GM18520 (cell line): ENCODE results near the gene KNSTRN.

Experiments used
- ATAC-seq: cut with Tn5 transposase; IDR thresholded peaks from one replicate; pipeline ENCODE4 v1.9.1; 2021; ENCODE audit not compliant: unreplicated experiment

KNSTRN gene

DNA sequence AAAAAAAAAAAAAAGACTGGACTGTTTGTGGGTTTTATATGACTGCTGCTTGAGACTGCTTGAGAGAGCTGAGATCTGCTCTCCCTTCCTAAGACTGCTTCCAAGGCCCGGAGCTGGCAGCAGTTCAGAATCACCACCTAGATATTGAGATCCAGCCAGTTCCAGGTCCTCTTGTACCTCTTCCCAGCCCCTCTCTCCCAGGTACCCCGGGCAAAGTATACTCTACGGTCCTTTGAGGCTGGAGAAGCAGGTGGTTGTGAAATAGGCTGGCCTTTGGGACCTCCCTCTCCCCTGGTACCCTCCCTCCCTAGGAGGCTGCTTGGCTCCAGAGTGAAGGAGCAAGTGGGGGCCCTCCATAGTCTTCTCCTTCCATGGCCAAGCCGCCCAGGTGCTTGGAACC is 45.7 kb downstream of the KNSTRN start:
- ATAC-seq: no peak

DNA sequence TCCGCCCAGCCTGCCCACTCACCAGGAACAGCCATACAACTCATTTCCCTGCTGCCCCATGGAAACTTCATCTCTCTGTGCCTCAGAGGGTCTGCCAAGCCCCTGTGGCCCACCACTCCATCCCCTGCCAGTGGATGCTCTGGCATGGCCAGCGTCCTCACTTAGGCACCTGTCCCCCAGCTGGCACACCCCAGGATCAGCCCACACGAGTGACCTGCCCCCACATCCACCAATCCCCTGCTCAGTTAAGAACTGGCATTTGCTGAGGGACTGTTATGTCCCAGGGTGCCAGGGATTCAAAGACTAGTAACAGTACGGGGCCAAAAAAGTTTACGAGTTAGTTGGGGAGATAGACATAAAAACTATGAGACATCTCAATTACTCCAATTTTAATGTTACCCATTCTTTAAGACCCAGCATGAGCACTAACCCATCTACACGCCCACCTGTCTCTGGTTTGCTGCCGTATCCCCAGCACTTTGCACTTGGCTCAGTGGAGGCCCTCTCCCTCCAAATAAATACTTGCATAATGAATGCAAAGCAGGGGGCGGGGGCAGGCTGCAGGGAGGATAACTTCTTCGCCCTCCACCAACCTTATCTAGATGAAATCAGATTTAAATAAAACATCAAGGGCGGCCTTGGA is 46.7 kb downstream of the KNSTRN start:
- no peak for ATAC-seq

DNA sequence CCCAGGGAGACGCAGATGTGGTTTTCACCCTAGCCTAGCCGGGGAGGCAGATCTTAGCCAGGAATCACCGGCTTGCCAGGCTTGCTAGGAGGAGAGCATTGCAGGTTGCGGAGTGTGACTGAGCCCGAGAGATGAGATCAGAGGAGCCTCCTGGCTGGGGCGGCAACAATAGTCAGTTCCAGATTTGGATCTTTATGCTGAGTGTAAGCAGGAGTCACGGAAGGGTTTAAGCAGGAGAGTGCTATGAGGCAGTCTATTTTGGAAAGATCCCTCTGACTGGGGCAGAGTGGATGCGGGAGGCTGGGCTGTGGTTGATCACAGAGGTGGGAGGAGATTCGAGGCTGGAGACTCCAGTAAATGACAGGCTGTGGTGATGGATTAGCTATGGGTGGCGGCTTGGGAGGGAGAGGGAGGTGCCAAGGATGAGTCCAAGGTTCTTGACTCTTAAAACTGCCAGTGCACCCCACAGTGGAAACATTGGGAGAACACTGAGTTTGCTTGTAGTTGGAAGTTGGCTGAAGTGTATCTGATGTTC is 47.8 kb downstream of the KNSTRN start:
- ATAC-seq: no peak

DNA sequence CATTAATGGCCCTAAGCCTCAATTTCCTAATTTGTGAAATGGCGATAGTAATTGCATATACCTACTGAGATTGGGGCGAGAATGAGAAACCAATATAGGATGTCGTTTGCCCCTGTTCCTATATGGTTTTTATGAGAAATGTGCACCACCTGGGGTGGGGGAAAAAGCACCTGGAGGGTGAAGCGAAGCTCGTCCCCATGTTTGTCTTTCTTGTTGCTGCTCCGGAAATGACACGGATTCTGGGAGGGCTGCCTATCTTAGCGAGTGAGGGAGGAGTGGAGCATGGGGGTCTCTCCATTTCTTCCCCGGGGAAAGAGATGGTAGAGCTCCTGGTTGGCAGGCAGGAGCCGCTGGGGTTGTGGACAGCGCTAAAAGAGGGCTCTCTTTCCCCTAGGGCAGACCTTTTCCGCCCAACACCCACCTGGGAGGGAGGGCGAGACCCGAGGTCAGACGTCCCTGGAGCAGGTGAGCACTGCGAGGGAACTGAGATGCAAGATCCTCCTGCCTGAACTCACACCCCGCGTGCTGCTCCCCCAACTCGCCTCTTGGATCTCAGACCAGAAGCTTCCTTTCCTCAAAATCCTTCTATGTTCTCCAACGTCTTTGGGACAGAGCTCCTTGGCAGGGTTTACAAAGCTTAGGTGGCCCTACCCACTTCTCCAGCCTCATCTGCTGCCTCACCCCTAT is 52.6 kb downstream of the KNSTRN start:
- no peak for ATAC-seq

DNA sequence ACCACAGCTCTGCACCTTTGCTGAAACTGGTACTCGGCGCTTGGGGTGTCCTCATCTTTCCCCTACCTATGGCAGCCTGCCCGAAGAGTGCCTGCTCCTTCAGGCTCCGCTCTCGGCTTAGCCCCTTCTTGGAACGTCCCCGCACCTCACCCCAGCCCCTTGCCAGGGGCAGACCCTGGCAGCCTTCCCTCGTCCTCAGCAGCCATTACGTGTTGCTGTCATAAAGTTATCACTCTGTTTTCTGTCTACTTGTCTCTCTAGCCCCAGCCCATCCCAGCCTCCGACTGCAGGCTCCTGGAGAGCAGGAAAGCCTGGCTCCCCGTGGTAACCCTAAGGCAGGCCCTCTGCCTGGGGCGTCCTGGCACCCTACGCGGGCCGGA is 53.2 kb downstream of the KNSTRN start:
- no peak for ATAC-seq

DNA sequence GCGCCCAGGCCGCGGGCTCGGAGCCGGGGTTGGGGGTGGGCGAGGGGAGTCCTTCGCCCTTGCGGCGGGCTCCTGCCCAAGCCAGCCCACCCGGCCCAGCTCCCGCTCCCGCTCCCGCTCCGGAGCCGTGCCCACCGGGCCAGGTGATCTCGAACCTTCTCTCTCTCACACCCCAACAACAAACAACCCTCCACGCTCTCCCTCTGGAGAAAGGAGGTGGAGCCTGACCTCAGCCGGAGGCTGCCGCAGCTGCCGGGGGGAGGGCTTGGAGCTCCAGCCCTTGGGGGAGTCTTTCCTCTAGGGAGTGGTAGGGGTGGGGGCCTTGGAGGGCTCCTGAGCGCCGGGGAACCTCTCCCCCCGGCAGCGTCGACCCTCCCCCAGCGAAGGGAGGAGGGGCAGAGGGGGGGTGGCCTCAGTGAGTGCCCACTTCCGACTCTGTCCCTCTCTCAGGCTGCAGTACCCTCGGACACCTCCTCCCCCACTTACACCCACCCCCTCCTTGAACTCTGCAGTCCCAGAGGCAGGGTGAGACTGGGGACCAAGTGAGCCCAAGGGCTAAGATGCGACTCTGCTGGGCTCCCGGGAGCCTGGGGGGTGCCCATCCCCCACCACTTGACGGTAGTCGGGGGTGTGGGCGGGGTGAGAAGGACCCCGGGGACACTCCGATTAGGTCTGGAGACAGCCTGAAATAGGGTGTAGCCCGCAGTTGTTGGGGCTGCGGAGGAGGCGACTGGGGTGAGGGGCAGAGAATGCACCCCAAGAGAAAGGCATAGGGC is 53.8 kb downstream of the KNSTRN start:
- ATAC-seq: no peak

DNA sequence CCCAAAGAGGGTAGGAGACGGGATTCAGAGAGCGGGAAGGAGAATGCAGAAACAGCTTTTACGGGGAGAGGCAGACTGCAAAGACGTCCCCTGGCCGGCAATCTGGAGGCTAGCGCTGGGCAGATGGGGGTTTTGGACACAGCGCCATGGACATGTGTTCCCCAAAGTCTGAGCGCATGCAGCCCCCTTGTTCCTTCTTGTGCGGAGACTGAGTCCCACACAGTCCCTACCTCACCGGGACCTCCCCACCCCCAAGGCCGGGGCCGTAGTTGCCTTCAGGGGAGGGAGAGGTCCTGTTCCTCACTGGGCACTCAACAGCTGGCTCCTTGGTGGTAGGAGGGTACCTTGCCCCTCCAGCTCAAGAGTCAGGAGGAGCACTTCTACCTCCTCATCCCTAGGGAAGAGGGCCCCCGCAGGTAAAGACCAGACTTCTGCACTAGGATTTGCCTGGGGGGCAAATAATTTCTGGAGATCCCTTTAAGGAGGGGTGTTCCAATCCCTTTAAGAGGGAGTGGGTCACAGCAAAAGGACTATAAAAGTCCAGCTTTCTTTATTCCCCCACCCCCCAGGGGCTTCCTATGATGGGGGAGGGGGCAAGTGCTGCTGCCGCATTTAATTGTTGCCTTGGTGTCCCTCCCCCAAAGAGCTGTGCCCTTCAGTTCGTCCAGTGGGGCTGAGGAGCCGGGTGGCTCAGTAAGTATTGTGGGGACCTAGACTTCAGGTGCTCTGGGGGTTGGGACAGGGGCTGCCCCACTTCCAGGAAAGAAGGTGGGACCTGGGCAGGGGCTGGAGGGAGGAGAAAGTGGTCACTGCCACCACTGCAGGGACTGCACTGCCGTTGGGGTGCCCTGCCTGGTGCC is 54.6 kb downstream of the KNSTRN start:
- no peak for ATAC-seq

DNA sequence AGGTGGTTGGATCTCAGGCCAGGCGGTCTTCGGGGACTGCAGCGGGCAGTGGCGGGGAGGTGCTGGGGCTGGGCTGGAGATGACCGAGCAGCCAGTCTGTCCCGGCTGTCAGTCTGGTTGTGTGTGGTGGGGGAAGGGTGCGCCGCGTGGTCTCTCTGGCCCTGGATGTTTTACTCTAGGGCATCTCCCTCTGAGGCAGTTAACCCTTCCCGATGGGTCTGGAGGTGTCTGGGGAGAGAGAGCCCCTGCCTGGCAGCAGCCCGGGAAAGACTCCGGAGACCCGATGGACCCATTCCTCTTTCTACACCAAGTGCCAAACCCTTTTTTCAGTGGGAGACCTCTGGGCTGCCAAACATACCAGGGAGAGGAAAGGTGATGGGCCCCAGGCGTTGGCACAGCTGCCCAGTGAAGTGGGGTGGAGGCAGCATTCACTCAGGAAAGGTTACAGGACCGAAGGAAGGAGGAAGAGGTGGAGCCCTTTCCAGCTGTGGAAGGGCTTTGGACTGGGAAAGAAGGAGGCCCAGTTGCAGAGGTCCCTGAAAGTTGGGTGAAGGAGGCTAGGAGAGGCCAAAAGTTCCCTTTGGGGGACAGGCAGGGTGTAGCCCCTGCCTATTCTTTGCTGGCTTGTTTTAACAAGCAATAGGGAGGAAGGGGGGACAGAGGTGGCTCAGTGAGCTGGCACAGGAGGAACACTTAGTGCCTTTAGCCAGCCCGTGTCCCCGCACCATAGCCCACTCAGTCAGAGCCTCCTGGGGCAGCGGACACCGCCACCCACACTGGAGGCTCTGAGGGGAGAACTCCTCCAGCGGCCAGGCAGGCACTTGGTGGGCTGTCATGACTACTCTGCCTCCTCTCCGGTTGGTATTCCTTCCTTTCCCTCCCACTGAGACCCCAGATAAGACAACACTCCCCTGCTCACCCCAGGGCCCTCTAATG is 55.5 kb downstream of the KNSTRN start:
- no peak for ATAC-seq

DNA sequence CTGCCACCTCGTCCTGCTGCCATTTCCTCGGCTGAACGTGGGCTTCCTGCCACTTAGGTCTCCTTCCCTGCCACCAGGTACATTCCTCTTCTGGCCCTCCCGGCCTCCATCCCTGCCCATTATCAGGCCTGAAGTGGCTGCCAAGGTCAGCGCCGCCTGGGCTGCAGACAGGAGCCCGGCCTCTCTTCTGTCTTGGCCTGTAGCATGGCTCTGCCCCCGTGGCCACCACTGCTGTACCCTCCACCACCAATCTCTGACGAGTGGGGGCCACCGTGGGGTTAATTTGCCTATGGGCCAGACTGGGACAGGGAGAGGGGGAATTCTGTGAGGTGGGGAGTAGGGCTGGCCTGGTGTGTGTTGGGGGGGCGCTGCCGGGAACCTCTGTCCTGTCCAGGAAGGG is 56.2 kb downstream of the KNSTRN start:
- no peak for ATAC-seq

DNA sequence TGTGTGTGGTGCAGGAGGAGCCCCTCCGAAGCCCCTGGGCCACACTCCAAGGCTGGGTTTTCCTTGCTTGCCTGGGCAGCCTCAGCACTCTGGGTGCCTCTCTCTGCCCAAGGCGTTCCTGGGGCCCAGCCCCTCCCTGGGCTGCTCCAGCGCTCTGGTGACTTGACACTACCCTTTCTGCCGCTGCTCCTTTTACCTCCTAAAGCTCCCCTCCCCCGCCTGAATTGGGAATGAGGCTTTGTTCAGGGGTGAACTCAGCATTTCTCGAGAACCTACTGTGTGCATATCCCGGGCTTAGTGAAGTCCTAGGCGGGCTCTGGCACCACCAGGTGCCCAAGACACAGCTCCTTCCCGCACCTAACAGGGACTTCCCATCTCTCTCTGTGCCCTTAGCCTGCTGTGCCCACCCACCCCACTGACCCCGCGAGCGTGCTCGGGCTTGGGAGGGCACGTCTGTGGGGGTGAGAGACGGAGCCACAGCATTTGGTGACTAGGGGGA is 57.0 kb downstream of the KNSTRN start:
- ATAC-seq: no peak

DNA sequence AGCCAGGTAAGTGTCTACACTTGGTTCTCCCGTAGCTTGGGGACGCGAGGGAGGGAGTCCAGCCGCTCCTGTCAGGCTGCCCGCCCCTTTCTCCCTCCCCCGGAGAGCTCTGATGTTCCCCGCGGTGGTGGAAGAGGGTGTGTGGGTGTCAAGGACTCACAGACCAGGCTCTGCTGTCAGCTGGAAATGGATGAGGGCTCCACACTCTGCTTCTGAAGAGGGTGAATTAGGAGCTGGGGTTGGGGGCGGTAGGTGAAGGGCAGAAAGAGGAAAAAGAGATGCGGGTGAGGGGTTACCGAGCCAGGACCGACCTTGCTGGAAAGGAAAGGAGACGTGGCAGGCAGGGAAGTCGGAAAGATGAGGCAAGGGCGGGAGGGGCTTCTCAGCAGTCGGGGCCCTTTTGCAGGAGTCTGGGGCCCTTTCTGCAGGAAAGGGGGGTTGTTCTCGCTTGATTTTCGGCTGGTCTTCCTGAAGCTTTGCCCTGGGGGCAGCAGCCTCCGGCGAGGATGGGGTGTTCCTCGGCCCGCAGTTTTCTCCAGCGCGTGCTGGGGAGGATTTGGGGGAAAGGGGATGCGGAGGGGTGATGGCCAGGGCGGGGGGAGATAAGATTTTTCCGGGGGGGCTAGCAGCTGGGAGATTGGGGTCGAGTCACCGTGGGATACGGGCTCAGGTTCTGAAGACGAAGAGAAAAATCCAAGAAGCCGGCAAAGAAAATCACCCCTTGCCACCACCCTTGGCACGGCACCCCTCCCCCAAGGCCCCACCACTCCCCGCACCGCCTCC is 57.6 kb downstream of the KNSTRN start:
- ATAC-seq: no peak

DNA sequence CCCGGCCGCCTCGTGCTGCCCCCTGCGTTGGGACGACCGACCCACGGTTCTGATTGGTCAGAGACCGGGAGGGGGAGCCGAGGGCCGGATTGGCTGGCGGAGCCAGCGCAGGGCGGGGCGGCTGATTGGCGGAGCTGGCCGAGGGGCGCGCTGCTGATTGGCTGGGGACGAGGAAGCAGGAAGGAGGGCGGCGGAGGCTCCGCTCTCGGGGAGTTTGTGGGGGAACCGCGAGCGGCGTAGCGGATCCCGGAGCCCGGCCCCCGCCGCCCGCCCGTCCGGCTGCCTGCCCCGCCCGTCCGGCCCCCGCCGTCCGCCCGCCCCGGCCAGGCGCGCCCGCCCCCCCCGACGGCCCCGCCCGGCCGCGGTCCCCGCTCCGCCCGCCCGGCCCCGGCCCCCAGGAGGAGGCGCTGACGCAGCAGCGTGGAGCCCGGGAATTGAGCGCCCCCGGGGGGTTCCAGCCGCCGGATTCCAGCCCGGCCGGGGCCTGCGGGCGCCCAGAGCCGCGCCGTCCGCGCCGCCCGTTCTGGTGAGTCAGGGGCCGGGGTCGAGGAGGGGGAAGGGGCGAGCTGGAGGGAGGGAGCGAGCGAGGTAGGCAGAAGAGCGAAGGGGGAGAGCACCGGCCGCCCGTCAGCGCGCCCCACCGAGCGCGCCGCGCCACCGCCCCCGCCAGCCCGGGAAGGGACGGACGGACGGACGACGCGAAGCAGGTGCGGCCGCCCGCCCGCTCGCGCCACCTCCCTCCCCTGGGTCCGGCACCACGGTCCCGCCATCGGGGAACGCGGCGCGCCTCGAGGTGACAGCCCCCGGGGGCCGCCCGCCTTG is 58.4 kb downstream of the KNSTRN start, which contains the start of gene BAHD1:
Gene BAHD1, plus strand, starts transcription at position 211 of the 822 bp plus-strand sequence. CDS start 17,512 bp downstream, outside the sequence.
- ATAC-seq: peak; percentile 89

DNA sequence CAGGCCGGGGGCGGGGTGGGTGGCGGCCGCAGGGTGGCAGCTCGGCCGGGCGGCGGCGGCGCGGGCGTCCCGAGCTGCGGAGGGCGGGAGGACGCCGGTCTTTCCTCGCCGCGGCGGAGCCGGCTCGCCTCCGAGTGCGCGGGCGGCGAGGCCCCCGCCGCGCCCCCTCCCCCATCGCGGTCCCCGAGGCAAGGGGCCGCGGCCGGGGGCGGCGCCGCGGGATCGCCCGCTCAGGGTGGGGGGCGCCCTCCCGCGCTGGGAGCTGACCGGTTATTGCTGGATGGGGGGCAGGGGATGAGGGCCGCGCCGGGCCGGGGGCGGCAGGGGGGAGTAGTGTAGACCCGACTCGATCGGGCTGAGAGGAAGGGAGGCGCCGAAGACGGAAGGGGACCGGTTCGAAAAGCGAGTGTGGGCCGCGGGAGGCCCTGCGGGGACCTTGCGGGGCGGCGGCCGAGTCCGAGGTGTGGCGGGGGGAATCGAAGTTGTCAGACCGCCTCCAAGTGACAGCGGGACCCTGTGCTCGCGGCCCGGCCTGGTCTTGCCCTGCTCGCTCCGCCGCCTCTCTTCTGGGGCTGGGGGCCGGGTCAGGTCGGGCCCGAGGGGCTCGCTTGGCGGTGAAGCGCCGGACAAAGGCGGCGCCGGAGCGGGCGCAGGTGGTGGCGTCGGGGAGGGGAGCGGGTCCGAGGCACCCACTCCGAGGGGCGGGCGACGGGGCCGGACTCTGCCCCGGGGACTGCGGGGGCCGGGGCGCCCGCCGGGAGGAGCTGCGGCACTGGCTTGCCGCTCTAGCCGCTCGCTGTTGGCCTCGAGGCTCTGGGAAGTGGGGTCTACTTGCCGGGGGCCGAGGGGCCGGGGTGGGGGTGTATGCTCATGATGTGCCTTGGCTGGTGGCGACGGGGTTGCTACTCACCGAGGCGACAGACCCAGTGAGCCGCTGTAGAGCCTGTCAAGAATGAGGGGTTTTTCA is 59.3 kb downstream of the KNSTRN start:
- no peak for ATAC-seq

DNA sequence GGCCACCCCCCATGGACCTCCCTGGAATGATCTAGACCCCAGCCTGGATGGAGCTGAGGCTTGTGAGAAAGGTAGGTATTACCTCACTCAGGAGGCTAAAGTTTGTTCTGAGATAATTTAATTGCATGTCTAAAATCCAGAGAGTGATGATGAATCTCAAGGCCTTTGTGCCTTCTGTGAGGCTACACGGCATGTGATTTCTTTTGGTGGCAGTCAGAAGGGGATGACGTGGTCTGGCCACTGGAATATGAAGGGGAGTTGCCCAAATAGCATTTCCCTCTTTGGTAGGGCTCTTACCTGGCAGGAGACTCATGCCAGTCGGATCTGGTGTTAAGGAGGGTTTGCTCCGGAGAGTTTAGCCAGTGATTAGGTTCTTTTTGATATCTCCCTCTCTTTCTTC is 60.7 kb downstream of the KNSTRN start:
- no peak for ATAC-seq

DNA sequence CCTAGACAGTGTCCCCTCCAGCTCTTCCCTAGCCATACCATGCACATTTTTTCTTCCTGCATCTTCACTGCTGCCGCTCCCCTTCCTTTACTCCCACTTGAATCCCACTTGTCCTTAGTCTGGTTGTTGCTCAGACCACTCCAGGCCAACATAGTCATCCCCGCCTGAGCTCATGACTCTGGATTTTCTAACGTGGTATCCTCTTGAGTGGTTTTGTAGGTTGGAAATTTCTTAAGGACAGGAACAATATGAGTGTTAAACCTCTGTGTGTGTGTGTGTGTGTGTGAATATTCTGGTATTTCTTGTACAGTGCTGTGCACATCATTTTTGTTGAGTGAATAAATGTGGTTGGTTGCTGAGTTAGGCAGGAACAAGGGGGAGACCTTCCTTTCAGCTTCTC is 61.3 kb downstream of the KNSTRN start:
- ATAC-seq: no peak
